ENCODE measurements around the gene SLC22A9.
"Not testable (repeated sequence)": the region's sequence is repeated elsewhere in the genome, so short reads cannot be mapped to it uniquely, and the experiment has no call there.

SLC22A9 gene

DNA sequence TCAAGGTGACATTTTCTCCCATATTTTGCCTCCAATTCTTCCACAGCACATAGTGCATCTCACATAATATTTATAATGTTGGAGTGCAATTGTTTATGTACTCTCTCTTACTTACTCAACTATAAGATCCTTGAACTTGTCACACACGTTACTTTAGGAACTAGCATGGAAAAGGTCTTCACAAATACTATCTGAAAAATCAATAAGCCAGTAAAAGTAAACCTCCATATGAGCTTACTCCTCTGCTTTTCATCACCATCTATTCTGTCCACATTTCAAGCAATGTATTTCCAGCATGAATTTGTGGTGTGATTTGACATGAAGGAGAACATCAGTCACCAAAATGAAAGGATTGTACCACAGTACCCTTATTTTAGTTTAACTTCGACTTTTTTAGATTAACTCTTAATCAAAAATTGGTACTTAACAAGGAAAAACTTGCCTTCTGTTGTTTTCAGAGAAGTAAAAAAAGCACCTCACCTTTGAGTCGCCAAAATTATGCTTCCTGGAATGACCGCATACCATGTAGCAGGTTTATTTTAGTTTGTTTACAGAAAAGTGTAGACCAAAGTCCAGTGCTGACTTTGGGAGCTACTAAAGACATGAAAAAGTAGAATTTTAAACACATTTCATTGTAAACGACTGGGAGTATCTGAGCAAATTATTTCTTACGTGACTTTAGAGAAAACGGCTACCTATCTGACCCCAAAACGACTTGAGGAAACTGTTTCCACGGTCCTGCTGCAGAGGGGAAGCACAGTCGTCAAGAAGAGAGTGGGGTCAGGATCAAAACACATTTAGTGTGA lies at the start of gene SLC22A9:
Gene SLC22A9 (plus strand): TSS at position 621 of the 806 bp plus-strand sequence. CDS start 272 bp downstream, outside the sequence.
- DNase-seq = no peak

DNA sequence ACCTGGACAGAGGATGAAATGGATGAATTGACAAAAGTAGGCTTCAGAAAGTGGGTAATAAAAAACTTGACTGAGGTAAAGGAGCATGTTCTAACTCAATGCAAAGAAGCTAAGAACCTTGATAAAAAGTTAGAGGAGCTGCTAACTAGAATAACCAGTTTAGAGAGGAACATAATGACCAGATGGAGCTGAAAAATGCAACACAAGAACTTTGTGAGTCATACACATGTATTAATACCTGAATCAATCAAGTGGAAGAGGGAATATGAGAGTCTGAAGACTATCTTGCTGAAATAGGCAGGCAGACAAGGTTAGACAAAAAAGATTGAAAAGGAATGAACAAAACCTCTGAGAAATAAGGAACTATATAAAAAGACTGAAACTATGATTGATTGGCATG lies 47.9 kb upstream of the SLC22A9 start:
- no peak for DNase-seq

DNA sequence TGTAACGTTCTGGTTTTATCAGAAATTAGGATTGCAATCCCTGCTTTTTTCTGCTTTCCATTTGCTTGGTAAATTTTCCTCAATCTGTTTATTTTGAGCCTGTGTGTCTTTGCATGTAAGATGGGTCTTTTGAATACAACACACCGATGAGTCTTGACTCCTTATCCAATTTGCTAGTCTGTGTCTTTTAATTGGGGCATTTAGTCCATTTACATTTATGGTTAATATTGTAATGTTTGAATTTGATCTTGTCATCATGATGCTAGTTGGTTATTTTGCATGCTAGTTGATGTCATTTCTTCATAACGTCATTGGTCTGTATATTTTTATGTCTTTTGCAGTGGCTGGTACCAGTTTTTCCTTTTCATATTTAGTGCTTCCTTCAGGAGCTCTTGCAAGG lies 34.5 kb upstream of the SLC22A9 start:
- DNase-seq = not testable (repeated sequence)

DNA sequence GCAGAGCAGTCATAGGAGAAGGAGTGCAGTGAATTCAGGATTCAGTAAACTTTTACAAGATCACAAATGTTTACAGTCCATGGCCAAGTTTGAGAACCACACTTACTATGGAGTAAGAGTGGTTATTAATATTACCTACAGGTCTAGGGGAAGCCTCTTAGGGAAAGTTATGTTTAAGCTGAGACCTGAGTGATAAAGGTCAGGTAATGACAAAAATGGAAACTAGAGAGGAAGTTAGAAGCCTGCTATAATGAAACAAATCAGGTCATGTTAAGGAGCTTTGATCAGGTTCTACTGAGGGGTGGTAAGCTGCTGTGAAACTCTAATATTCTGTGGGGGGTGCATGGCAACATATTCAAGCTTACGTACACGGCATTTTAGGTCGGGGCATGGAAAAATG lies 32.5 kb upstream of the SLC22A9 start:
- DNase-seq = no peak

DNA sequence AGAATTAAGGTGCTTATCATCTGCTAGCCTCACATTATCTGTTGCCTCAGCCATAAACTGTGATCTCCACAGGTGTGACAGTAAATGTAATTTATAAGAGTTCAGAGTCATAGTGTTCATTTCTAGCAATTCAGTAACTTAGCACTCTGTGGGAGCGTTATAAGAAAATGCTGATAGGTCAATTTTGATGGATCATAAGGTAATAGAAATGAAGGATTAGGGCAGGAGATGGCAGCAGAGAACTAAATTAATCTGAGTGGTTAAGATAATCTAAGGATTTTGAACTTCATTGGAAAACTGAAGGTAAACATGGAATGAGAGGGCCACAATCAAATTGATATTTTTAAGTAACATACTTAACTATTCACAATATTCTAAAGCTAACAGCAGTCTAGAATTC lies 26.5 kb upstream of the SLC22A9 start:
- no peak for DNase-seq

DNA sequence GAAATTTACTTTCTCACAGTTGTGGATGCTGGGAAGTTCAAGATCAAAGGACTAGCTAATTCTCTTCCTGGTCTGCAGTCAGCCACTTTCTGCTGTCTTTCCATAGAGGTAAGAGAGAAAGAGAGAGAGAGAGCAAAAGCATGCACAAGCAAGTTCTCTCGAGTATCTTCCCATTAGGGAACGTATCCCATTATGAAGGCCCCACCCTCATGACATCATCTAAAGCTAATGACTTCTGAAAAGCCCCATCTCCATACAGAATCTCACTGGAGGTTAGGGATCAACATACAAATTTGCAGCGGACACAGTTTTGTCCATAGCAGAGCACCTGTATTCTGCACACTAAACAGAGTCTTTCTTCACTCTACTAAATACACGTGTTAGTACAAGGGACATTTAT lies 17.4 kb upstream of the SLC22A9 start:
- no peak for DNase-seq

DNA sequence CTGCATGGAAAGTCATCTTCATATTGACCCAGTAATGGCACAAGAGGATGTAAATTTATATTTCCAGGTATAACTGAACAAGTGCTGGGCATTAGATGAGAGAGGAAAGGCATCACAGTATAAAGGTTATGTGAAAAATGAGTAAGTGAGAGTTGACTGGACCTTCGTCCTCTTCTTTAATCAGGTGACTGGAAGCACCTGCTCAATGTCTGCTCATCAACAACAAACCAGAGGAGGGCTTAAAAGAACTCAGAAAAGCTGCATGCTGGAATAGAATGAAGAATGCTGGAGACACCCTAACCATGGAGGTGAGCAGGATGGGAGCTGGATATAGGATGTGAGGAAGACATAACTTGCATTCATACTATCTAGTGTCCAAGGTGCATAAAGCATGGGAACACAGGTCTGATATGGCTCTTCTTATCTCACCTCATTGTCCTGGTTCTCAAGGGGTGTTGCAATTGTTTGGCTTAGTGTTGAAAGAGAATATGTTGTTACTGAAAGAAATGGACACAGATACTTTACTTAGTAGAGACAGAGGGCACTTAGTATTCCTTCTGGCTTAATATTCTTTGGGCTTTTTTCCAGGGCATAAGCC lies 7.3 kb upstream of the SLC22A9 start:
- DNase-seq = no peak

DNA sequence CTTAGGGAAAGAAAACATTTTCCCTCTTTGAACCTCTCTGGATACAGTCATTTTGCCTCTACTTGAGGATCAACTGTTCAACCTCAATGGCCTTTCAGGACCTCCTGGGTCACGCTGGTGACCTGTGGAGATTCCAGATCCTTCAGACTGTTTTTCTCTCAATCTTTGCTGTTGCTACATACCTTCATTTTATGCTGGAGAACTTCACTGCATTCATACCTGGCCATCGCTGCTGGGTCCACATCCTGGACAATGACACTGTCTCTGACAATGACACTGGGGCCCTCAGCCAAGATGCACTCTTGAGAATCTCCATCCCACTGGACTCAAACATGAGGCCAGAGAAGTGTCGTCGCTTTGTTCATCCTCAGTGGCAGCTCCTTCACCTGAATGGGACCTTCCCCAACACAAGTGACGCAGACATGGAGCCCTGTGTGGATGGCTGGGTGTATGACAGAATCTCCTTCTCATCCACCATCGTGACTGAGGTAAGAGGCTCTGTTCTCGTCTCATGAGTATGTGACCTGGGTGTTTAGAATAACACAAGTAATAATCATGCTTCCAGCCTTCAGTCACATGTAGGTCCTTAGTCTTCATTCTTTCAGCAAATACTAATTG lies 495 bp downstream of the SLC22A9 start:
- DNase-seq = no peak

DNA sequence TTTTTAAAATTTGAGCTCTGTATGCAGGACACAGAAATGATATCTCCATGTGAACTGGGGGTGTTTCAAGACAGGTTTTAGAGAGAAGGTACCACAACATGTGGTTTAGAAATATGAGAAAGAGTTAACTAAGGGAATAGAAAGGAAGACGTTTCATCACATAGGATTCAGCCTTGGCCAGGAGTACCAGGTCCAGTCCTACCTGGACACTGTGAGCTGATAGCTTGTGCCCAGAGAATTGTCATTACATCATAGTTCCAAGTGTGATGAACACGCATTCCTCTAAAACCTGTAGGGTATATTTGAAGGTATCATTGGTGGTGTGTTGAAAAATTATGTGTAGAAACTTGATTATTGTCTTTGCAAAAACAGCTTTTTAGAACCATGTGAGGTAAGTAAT lies 1.8 kb downstream of the SLC22A9 start:
- DNase-seq = no peak

DNA sequence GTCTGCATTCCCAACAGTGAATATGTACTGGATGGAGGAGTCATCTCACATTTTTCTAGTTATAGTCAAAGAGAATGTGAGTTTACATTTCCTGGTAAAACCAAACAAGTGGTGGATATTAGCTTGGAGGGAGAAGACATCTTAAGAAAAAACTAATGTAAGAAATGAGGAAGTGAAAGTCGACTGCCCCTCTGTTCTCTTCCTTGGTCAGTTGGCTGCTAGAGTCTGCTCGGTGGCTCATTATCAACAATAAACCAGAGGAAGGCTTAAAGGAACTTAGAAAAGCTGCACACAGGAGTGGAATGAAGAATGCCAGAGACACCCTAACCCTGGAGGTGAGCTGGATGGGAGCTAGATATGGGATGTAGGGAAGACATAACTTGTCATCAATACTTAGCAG lies 5.8 kb downstream of the SLC22A9 start:
- DNase-seq = no peak

DNA sequence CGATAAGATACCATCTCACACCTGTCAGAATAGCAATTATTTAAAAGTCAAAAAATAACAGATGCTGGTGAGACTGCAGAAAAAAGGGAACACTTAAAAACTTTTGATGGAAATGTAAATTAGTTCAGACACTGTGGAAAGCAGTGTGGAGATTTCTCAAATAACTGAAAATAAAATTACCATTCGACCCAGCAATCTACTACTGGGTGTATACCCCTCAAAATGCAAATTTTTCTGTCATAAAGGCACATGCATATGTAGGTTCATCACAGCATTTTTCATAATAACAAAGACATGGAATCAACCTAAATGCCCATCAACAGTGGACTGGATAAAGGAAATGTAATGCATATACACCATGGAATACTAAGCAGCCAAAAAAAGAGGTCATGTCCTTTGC lies 10.5 kb downstream of the SLC22A9 start:
- no peak for DNase-seq

DNA sequence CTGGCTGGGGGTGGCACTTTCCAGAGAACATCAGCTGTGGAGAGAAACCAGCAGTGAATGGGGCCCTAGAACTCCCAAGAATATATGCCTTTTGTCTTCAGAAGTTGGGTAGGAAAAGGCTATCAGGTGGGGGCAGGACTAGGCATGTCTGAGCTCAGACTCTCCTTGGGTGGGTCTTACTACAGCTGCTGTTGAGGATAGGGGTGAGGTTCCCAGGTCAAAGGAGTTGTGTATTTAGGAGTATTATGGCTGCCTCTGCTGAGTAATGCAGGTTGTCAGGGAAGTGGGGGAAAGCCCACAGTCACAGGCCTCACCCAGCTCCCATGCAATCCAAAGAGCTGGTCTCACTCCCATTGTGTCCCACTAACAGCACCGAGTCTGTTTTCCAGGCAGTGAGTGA lies 26.1 kb downstream of the SLC22A9 start:
- no peak for DNase-seq

DNA sequence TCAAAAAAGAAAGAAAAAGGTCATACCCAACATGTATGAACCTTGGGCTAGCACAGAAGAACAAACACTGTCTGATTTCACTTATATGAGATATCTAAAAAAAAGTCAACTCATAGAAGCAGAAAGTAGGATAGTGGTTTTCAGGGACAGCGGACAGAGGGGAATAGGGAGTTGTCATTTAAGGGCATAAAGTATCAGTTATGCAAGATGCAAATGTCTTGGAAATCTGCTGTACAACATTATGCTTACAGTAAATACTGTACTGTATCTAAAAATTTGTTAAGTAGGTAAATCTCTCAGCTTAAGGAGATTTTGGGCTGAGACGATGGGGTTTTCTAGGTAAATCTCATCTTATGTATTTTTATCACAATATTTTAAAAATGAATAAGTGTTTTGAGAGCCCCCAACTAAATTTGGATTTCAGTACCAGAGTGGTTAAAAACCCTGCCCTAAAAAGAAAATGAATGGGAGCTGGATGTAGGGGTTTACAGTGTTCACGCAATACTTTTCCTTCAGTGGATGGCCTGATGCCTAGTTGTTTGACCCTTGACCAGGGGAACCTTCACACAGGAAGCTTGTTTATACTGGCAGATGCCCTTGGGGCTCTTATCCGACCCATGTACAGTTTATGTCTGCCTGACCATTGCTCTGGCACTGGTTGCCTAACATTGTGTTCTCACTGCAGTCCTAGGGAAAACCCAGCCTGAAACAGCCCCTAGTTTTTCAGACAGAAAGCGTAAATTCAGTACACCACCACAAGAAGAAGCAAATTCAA lies 34.8 kb downstream of the SLC22A9 start:
- no peak for DNase-seq

DNA sequence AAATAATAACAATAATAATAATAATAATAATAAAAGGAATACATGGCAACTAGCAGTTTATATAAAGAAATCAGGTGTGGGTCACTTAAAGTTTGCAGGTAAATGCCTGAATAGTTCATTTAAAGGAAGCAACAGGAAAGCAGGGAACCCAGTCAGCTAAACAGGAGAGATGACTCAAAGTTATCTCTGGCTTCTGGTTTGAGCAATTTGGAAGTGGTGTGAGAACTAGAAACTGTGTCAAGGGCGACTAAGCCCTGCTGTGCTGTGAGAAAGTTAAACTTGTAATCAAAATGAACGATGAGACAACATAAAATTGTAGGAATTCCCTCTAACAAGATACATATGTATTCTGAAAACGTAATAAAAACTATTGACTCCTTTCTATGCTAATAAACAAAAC lies 35.5 kb downstream of the SLC22A9 start:
- DNase-seq = no peak

DNA sequence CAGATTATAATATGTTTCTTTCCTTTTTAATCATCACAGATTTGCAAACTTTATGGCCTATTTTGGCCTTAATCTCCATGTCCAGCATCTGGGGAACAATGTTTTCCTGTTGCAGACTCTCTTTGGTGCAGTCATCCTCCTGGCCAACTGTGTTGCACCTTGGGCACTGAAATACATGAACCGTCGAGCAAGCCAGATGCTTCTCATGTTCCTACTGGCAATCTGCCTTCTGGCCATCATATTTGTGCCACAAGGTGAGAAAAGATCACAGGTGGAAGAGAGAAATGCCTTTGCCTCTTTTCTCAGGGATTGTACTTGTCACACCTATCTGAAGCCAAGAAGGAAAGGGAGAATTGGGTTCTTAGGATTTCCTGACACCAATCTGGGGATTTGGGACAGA lies 36.9 kb downstream of the SLC22A9 start:
- DNase-seq = no peak

DNA sequence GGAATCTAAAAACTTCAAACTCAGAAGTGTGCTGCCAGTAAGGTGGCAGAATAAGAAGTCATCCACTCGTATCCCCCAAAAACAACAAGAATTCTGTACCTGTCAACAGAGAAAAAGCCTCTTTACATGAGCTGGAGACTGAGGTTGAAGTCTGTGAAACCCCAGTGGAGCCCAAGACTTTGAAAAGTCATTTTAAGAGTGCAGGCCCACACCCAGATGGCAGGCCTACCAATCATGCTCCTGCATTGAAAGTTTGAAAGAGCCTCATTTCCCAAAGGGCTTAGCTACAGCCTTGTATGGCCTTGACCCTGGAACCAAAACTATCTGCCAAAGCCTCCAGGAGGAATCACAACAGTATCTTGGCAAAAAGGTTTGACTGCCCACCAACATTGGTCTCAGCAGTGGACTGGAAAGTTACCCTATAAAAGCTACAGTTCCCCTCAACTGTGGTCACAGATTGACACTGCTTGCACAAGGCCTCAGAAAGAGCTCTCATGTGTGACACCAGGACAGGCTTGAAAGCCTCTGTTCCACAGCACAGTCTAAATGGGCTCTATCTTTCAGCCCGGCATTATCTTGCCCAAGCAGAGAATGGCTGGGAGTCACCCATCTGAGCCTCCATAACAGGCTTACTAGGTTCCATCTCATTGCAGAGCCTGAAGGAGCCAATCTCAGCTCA lies 47.7 kb downstream of the SLC22A9 start:
- DNase-seq = no peak

DNA sequence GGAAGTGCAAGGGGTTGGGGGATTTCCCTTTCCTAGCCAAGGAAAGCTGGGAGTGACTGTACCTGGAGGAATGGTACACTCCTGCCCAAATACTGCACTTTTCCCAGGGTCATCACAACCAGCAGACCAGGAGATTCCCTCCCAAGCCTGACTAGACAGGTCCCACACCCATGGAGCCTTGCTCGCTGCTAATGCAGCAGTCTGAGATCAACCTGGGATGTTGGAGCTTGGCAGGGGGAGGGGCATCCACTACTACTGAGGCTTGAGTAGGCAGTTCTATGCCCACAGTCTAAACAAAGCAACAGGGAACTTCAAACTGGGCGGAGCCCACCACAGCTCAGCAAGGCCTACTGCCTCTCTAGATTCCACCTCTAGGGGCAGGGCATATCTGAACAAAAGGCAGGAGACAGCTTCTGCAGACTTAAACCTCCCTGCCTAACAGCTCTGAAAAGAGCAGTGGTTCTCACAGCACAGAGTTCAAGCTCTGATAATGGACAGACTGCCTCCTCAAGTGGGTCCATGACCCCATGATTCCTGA lies 58.5 kb downstream of the SLC22A9 start:
- no peak for DNase-seq

DNA sequence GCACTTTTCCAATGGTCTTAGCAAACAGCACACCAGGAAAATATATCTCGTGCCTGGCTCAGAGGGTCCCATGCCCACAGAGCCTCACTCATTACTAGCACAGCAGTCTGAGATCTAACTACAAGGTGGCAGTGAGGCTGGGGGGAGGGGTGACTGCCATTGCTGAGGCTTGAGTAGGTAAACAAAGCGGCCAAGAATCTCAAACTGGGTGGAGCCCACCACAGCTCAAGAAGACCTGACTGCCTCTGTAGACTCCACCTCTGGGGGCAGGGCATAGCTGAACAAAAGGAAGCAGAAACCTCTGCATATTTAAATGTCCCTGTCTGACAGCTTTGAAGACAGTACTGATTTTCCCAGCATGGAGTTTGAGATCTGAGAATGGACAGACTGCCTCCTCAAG lies 61.1 kb downstream of the SLC22A9 start:
- not testable (repeated sequence) for DNase-seq

DNA sequence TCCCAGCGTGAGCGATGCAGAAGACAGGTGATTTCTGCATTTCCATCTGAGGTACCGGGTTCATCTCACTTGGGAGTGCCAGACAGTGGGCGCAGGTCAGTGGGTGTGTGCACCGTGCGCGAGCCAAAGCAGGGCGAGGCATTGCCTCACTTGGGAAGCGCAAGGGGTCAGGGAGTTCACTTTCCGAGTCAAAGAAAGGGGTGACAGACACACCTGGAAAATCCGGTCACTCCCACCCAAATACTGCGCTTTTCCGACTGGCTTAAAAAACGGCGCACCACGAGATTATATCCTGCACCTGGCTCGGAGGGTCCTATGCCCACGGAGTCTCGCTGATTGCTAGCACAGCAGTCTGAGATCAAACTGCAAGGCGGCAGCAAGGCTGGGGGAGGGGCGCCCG lies 65.8 kb downstream of the SLC22A9 start:
- not testable (repeated sequence) for DNase-seq

DNA sequence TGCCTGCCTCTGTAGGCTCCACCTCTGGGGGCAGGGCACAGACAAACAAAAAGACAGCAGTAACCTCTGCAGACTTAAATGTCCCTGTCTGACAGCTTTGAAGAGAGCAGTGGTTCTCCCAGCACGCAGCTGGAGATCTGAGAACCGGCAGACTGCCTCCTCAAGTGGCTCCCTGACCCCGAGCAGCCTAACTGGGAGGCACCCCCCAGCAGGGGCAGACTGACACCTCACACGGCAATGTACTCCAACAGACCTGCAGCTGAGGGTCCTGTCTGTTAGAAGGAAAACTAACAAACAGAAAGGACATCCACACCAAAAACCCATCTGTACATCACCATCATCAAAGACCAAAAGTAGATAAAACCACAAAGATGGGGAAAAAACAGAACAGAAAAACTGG lies 66.2 kb downstream of the SLC22A9 start:
- not testable (repeated sequence) for DNase-seq

DNA sequence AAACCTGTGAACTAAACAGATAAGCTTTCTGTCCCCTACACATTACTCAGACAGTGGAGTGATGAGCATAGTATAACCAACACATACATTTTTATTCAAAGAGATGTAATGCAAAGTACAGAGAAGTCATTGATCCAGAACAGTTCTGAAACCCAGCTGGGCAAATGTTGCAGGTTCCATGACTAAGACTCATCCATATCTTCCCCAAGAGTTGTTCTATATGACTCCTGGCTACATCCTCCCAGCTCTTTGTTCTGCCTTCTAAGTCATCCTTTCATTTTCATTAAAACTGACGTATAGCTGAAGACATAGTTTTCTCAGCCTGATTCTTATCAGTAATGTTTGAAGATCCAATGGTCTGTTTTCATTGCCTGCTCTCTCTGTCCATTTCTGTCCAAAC lies 74.1 kb downstream of the SLC22A9 start:
- no peak for DNase-seq

DNA sequence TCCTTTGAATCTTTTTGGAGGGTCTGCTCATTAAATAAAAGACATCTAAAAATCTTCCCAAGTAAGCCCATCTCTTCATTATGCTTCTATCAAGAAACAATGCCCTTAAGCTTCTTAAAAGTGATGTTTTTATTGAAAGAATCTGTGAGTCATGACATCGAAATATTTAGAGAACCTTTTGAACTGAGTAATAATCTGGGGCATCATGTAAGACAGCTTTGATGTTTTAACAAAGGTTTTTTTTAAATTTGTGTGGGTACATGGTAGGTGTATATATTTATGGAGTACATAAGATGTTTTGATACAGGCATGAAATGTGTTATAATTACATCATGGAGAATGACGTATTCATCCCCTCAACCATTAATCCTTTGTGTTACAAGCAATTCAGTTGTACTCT lies 74.6 kb downstream of the SLC22A9 start:
- DNase-seq = no peak

DNA sequence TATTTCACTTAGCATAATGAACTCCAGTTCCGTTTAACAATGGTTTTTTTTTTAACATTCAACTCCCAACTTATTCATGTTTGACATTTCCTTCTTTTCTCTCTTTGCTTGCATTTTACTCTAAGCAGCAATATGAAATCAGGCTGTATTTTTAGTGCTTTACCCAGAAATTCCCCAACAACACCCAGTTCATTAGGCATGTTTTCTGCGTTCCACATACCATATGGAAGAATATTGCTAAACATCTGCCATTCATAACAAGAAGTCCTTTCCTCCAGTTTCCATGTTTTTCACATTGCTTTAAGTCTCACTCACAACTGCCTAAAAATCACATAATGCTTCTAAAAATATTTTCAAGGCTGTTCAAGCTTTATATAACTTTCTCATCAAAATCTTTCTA lies 75.5 kb downstream of the SLC22A9 start:
- DNase-seq = no peak

Data from stimulated activated naive CD4-positive, alpha-beta T cell (primary cell).